HG02852 (cell line): Measurements from ENCODE around the gene FGF12.
"Not testable (repeated sequence)": the region's sequence is repeated elsewhere in the genome, so short reads cannot be mapped to it uniquely, and the experiment has no call there.

Source experiments
- ATAC-seq: cut with Tn5 transposase; IDR thresholded peaks from one replicate; pipeline ENCODE4 v1.9.1; 2021; ENCODE audit warnings: mild to moderate bottlenecking, moderate library complexity; ENCODE audit not compliant: unreplicated experiment

The FGF12 gene

DNA sequence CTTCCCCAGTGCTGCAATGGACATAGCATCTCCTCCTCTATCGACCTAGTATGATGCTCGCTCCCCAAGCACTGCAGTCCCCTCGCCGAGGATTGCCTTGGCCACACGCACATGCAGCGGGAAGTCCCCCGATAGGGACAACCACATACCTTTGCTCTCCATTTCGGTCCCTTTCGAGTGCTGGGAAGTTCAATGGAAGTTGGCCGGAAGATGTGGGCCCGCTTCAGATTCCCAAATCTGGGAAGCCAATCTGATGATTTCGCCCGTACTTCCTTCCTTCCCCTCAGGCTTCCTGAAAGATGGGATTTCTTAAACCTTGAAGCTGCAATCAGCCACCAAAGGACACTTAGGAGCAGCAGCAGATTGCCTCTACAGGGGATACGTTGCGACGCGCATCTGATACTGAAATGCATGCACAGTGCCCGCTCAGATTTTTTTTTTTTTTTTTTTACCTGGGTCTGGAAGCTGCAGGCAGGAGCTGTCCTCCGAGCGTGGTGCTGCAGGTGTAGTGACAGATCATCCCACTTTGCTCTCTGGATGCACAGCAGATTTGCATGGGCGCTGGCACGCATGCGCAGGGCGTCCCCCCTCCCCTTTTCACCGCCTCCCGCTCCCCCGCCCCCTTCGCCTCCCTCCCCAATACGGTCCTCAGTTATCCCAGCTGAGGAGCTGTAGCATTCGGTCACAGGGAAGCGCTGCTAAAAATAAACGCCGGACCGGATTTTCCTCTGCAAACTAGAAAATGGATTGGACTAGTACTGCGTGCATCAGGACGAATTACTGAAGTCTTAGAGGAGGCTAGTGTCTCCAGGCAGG, at the start of gene FGF12:
FGF12 (minus strand) TSS at position 510 of the 816 bp plus-strand sequence.
- ATAC-seq, result no peak

DNA sequence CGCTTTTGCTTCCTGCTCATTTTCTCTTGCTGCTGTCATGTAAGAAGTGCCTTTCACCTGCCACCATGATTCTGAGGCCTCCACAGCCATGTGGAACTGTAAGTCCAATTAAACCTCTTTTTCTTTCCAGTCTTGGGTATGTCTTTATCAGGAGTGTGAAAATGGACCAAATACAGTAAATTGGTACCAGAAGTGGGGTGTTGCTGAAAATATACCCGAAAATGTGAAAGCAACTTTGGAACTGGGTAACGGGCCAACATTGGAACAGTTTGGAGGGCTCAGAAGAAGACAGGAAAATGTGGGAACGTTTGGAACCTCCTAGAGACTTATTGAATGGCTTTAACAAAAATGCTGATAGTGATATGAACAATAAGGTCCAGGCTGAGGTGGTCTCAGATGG, 47.0 kb upstream of the FGF12 start:
- ATAC-seq, result not testable (repeated sequence)

DNA sequence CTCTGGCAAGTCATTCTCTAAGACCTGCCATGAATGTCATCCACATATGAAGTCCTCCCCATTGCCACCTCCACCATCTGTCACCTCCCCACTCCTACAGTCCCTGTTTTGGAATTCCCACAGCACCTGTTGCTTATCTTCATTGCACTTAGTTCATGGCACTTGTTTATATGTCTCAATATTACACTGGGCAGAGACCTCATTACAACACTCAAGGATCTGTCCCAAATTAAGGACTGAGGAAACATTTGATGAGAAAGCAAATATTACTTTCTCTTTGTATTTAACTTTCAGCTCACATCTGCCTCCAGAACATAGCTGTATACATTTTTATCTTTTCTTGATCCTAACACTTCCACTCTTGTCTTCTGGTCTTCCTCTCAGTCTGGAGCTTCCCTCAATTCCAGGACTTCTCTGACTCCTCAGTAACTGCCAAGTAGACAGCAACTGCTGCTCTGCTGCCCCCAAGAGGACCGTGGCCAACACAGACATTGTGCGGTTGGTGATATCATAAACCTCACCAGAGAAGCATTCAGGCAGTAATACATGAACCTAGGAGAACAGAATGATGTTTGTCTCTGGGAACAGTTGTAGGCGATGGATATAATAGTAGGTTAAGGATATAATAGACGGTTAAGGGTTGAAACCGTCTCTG, 45.0 kb upstream of the FGF12 start:
- ATAC-seq, result no peak

DNA sequence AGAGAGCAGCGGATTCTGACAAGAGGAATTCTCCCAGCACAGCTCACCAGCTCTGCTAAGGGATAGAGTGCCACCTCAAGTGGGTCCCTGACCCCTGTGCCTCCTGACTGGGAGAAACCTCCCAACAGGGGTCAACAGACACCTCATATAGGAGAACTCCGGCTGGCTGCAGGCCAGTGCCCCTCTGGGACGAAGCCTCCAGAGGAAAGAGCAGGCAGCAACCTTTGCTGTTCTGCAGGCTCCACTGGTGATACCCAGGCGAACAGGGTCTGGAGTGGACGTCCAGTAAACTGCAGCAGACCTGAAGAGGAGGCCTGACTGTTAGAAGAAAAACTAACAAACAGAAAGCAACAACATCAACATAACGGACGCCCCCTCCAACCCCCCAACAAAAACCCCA, 31.3 kb upstream of the FGF12 start:
- no peak for ATAC-seq

DNA sequence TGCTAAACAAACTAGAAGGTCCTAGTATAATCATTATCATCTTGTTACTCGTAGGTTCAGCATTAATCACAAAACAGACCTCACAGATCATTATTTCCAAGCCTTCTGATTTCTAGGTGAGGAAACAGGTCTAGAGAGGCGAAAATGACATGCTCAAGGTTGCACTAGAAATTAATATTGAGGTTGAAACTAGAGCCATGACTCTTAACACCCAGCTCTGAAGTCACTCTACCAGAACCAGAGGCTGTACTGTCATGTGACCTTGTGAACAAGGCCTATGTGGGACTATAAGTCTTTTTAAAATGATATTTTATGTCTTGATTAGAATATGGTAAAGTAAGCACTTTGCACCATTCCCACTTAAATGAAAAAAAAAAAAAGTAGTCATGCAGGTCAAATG, 23.8 kb upstream of the FGF12 start:
- ATAC-seq, result no peak

DNA sequence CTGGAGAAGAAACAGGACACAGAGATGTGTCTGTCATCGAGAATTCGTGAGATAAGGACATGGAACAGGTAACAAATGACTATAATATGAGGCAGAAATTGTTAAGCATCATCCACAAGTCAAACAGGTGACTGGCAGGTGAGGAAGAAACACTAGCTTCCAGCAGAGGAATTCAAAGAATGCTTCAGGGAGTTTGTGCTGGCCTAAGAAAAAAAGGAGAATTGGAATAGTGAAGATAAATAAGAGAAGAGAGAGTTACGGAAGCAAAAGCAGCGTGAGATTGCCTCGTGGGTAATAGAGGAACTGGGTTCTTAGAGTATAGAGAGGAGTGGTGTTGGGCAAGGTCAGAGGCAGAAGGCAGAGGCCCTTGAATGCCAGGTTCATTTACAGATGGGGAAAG, 22.9 kb upstream of the FGF12 start:
- ATAC-seq, result no peak

DNA sequence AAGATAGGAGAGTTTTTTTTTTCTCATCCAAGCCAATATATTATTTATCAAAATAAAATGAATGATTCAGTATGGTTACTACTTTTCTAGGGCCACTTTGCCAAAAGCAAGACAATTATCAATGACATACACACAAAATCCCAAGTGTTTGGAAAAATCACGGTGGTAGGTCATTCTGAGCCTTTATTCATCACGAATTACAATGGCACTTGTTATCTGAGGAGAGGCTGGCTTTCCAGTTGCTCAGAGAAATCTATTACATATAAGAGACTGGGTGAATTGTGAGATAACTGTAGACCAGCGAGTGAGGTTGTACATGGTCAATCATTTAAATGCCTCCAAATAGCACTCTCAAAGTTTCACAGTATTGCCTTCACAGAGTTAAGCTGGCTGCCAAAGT, 20.4 kb upstream of the FGF12 start:
- ATAC-seq, result no peak

DNA sequence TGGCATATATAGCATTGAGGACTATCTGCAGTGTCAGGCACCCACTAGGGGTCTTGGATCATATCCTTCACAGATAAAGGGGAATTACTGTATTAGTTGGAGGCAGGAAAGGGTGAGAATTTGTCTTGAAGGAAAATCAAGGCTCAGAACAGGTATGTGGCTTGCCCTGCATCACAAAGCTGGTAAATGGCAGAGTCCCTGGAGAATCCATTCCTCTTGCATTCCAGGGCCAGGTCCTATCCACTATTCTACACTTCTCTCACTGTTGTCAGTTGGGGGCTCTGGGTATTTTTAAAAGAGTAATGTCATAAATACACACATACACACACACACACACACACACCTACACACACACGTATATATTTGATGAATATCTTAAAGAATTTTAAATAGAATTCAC, 19.8 kb upstream of the FGF12 start:
- ATAC-seq, result no peak

DNA sequence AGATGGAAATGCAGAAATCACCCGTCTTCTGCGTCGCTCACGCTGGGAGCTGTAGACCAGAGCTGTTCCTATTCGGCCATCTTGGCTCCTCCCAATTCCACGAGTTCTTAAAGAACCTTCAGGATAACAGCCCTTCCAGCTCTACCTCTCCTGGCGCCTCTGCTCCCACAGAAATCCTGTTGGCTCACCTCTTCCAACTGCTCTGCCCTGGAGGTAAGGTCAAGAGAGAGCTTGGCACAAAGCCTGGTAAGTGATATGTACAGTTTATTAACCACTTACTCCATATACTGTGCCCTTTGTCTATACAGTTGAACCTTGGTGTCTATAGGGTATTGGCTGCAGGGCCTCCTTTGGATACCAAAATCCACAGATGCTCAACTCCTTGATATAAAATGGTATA, 17.8 kb upstream of the FGF12 start:
- no peak for ATAC-seq

DNA sequence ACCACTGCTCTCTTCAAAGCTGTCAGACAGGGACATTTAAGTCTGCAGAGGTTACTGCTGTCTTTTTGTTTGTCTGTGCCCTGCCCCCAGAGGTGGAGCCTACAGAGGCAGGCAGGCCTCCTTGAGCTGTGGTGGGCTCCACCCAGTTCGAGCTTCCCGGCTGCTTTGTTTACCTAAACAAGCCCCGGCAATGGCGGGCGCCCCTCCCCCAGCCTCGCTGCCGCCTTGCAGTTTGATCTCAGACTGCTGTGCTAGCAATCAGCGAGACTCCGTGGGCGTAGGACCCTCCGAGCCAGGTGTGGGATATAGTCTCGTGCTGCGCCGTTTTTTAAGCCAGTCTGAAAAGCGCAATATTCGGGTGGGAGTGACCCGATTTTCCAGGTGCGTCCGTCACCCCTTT, 17.3 kb upstream of the FGF12 start:
- ATAC-seq, result not testable (repeated sequence)

DNA sequence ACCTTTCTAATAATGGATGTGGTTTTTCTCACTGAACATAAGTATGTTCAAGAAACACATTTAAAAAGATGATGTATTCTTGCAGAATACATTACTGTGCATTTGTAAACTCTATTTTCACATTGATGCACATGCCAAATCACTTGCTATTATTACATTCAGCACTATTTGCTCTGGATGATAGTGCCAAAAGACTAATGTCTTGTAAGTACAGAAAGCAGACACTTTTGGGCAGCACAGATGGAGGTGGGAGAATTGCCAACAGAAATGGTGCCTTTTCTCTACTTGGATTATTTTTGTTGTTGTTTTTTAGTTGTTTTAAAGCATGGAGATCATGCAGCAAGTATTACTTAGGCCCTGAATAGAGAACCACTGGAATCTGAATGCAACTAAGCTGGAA, 10.2 kb upstream of the FGF12 start:
- ATAC-seq, result no peak

DNA sequence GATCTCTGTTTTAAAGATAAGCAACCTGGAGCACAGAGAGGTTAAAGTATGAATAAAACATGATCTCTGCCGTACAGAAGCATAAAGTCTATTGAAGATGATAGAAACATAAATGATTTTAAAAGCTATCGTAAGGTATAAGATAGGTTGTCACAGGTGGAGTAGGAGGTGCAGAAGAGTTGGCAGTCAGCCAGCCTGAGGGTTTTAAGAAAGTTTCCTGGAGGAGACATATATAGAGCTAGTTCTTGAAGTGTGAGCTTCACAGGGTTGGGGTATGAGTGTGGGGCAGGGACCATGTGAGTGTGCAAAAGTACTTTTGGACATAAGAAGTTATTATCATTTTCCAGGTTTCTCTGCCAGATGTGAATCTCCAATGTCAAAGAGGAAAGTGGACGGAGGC, 3.9 kb upstream of the FGF12 start:
- ATAC-seq, result no peak

DNA sequence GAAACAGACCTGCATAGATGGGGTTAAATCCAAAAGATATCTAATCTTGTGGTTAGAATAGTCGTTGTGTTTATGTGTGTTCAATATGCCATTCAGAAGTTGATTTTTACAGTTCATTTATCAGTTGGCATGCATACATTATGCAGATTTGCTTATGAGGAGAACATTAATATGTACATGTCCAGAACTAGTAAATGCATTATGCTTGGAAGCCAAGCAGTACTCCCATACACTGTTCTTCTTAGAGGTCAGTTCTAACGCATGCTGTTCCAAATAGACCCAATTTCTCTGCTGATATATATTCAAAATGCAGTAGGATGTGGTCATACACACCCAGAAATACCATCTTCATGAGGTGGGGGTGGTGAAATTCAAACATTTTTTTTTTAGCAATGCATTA, 956 bp downstream of the FGF12 start:
- no peak for ATAC-seq

DNA sequence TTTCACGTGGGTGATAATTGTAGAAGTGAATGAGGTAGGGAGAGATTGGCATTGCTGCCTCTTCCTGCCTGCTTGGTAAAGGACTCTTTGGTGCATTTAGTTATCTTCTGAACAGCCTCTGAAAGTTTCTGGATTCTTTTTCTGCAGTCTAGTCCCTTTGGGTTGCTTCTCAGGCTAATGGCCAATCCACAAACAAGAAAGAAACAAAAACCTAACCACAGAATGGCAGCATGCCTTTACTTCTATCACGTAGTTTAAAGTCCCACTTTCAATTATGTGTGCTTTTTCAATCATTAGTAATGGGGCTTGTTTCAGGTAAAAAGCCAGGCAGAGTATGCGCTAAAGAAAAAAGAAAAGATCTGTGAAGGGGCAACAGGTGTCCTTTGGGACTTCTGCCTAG, 7.4 kb downstream of the FGF12 start:
- no peak for ATAC-seq

DNA sequence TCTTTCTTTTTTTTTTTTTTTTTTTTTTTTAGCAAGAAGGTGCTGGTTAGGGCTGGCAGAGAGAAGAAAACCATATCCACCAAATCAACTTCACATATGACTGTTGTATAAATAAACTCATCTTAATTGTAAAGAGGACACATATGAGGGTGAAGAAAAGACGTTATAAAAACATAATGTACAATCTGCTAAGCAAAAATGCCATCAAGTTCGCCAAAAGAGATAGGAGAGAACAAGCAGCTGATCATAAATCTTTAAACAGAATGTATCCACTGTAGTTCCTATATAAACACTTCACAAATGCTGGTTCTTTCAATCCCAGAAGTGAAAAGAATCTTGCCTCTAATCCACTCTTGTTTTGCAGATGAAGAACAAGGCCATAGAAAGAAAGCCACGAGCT, 9.2 kb downstream of the FGF12 start:
- ATAC-seq, result no peak

DNA sequence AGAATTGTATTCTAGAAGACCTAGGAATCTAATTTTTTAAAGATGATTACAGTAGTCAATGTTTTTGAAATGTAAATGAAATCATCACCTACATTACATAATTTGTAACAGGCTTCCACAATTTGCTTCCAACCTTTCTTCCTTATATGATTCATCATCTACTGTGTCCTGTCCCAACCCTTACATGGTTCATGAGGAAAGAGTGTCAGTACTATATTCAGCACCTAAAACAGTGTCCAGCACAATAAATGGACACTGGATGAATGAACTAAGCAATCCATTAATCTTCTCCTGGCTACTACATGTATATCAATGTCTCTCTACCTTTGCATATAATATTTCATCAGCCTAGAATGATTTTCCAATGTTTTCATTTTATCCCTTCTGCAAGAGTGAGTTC, 12.2 kb downstream of the FGF12 start:
- no peak for ATAC-seq

DNA sequence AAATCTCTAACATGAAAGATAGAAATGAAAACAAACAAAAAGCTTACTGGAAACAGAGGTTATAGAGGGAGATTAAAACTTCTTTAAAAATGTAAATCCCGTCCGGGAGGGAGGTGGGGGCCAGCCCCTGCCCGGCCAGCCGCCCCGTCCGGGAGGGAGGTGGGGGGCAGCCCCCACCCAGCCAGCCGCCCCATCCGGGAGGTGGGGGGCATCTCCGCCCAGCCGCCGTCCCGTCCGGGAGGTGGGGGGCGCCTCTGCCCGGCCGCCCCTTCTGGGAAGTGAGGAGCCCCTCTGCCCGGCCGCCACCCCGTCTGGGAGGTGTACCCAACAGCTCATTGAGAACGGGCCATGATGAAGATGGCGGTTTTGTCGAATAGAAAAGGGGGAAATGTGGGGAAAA, 16.2 kb downstream of the FGF12 start:
- ATAC-seq, result not testable (repeated sequence)

DNA sequence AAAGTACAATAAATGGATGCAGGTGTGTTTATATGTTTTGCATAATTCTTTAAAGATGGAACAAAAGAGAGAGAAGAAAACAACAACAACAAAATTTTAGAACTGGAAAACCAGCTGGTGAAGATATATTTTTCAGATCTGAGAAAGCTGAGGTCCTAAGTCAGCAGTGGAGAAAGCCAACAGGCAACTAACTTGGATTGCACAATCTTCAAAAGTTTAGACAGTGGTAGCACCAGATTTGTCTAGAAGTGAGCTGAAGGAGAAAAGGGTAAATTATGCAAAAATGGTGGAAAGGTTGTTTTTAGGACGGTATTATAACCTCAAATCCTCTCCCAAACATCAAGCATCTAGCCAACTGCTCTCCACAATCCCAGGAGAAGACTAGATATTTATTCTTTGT, 17.0 kb downstream of the FGF12 start:
- no peak for ATAC-seq

DNA sequence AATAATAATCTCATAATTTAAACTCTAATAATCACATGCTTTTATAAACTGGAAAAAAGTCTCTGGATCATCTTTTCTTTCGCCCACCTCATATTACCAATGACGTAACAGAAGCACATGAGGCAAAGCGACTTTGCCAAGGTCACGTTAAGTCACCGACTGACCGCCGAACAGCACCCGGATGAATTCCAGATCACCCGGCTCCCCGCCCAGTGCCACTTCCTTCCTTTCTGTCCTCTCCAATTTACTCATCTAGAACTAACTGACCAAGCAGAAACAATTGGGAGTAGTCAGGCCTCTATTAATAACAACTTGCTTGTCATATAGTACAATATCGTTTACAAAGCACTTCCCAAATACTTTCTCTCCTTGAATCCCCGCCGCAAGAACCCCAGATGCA, 21.1 kb downstream of the FGF12 start:
- ATAC-seq, result no peak

DNA sequence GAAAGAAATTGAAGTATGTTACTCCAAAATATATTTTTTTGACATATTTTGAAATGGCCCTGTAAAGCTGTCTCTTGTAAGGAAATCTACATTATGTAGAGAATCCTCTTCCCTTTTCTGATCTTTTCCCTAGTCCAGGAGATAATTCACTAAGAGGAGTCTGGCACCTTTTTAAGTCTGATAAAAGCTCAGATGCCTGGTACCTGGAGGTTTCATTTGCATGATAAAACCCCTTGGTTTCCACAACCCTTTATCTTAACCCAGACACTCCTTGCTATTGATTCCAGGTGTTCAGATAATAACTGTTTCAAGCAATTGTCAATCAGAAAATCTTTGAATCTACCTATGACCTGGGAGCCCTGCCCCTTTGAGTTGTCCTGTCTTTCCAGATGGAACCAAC, 26.5 kb downstream of the FGF12 start:
- no peak for ATAC-seq

DNA sequence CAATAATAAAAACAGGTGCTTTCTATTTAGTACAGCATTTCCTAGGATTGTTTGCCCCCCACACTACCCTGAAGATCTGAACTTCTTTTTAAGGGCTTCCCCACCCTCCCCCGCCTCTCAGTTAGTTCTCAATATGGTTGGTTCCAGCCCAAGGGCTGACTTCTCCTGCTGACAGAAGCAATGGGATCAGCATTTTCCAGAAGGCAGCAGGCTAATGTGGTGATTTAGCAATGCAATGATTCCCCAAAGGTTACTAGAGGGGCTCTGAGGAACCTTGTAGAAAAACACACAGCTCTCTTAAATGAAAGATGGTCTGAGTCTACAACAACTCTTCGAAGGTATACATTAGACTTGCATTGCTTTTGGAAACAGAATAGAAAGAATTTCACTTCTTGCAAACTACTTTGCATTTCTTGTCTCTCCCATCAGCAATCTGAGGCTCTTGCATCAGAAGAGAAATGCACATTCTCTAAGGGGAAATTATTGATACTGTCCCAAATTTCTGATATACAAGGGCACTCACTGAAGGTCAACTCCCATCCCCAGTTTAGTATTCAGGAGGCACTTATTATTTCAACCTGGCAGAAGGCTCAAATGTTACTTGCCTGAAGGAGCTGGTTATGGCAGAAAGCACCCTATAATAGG, 30.3 kb downstream of the FGF12 start:
- ATAC-seq, result no peak

DNA sequence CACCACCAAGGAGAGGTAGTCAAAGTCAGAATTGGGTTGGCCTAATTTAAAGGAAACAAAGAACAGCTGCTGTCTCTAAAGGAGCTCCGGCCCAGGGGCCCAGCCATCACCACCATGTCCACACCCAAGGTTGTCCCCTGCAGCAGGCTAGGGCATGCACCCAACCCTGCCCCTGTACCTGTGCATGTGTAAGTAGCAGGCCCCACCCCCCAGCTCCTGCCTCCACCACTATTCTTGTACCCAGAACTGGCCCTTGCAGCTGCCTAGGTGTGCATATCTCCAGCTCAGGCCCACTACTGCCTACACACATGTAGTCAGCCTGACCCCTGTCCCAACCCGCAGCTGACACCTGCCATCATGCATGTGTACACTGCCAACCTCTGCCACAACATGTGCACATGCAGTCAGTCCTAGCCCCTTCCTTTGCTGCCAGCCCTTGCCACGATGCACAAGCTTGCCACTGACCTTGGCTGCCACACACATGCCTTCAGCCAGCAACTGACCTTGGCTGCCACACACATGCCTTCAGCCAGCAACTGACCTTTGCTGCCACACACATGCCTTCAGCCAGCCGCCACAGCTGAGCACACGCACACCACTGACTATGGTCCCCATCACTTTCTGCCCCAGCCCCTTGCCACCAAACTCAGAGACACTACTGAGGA, 39.7 kb downstream of the FGF12 start:
- no peak for ATAC-seq
